A549 (cell line): Measurements from ENCODE around the gene HOXA11. TPM values are rescaled to one million over a fixed set of nuclear protein-coding genes. Genes with fewer than 3 reads are reported as not detected.

Experiments
- ATAC-seq, 2 experiments: fragments of 200-7000 bp in 1 of 2; fragments of >200 bp in 1 of 2; cut with Nextera tagmentation in 1 of 2; cut with Tn5 transposase in 1 of 2; 3 replicates each; pipeline versions ENCODE4 v1.8.0 to v1.9.1; 2018 to 2020; ENCODE audit warnings: mild to moderate bottlenecking in 1 of 2, moderate library complexity in 1 of 2
- CTCF ChIA-PET: fragments of 300-600 bp; sonication (Branson Sonifier 250); formaldehyde crosslinking; extraction: SDS; loops from one replicate; lab custom pipeline; 2021; ENCODE audit warnings: antibody characterized with exemption, inconsistent platforms; lab: Yijun Ruan, JAX
- POLR2A ChIA-PET: fragments of 350-600 bp; formaldehyde crosslinking; extraction: SDS; loops from one replicate; lab custom pipeline; 2021; ENCODE audit warnings: antibody characterized with exemption, inconsistent platforms; lab: Yijun Ruan, JAX
- DNase-seq, 2 experiments: peaks; one replicate each; pipeline versions ENCODE4 v3.0.0 to v3.0.0-alpha.2; 2011 to 2016; ENCODE audit warnings: low read depth in 1 of 2, low spot score in 1 of 2
- FAIRE-seq: peaks from 2 replicates; lab custom pipeline; 2011; peaks lifted over from hg19 to GRCh38; lab: Jason Lieb, UNC
- H3K27ac ChIP-seq, 2 experiments: fragments of >200 bp; sonication (Bioruptor Twin); formaldehyde crosslinking; 3 replicates each; pipeline ENCODE4 v1.5.1; 2016 to 2017
- H3K4me1 ChIP-seq: fragments of >200 bp; sonication (Bioruptor Twin); formaldehyde crosslinking; 3 replicates; pipeline ENCODE4 v1.6.1; 2016
- H3K4me2 ChIP-seq: fragments of >200 bp; sonication (Bioruptor Twin); formaldehyde crosslinking; 3 replicates; pipeline ENCODE4 v1.6.1; 2016
- H3K4me3 ChIP-seq: fragments of >200 bp; sonication (Bioruptor Twin); formaldehyde crosslinking; 3 replicates; pipeline ENCODE4 v1.5.1; 2016
- H3K9me3 ChIP-seq: fragments of >200 bp; sonication (Bioruptor Twin); formaldehyde crosslinking; 3 replicates; pipeline ENCODE4 v1.6.1; 2016
- CBX2 ChIP-seq: fragments of 200-600 bp; sonication (generic); IDR thresholded peaks from 2 replicates; pipeline ENCODE4 v1.6.1; 2016; ENCODE audit warnings: low read depth, mild to moderate bottlenecking, borderline replicate concordance
- CEBPB ChIP-seq, 2 experiments: fragments of >200 bp in 1 of 2; sonication (Bioruptor Twin) in 1 of 2; formaldehyde crosslinking in 1 of 2; IDR thresholded peaks; 2 replicates each; pipeline ENCODE4 v1.6.1; 2012 to 2016
- FOSB ChIP-seq: fragments of 250-450 bp; sonication (Bioruptor Pico); IDR thresholded peaks from 2 replicates; pipeline ENCODE4 v1.5.0; 2020; ENCODE audit warnings: mild to moderate bottlenecking, moderate library complexity
- HDAC2 ChIP-seq: fragments of 200-600 bp; sonication (generic); IDR thresholded peaks from 2 replicates; pipeline ENCODE4 v1.6.1; 2016
- JUNB ChIP-seq: fragments of >200 bp; sonication (Bioruptor Twin); formaldehyde crosslinking; IDR thresholded peaks from 2 replicates; pipeline ENCODE4 v1.6.1; 2016
- KDM1A ChIP-seq: fragments of 200-600 bp; sonication (generic); IDR thresholded peaks from 2 replicates; pipeline ENCODE4 v1.6.1; 2016; ENCODE audit warnings: low read depth, mild to moderate bottlenecking
- KDM5A ChIP-seq: fragments of 200-600 bp; sonication (generic); IDR thresholded peaks from 2 replicates; pipeline ENCODE4 v1.6.1; 2016; ENCODE audit warnings: antibody characterized with exemption, mild to moderate bottlenecking
- MYC ChIP-seq: IDR thresholded peaks from 2 replicates; pipeline ENCODE4 v1.6.1; 2012; ENCODE audit warnings: mild to moderate bottlenecking, inconsistent platforms, low read length, improper control_type of control experiment, borderline replicate concordance
- POLR2A ChIP-seq: IDR thresholded peaks from 2 replicates; pipeline ENCODE4 v1.6.1; 2012; ENCODE audit warnings: mild to moderate bottlenecking, low read length
- POLR2AphosphoS2 ChIP-seq: conservative IDR thresholded peaks from 2 replicates; pipeline ENCODE4 v1.6.1; 2012; ENCODE audit warnings: low read length, improper control_type of control experiment, inconsistent platforms
- RCOR1 ChIP-seq: fragments of 150-350 bp; IDR thresholded peaks from 2 replicates; pipeline ENCODE4 v1.6.1; 2014; ENCODE audit warnings: antibody characterized with exemption, low read length, low read depth
- SREBF2 ChIP-seq: fragments of 450-650 bp; IDR thresholded peaks from 2 replicates; pipeline ENCODE4 v1.6.1; 2014; ENCODE audit warnings: mild to moderate bottlenecking, moderate library complexity
- TP53 ChIP-seq: fragments of 250-450 bp; sonication (Bioruptor Pico); IDR thresholded peaks from 2 replicates; pipeline ENCODE4 v1.5.0; 2021; ENCODE audit warnings: mild to moderate bottlenecking, moderate library complexity
- WGBS: methylation state at CpG from one replicate; pipeline ENCODE4 v1.1.6; 2017; ENCODE audit errors: missing lambda C conversion rate; 5-methylcytosine and 5-hydroxymethylcytosine counted together
- polyA plus RNA-seq, 4 experiments: library from polyadenylated mRNA; depleted of rRNA in 3 of 4; stranded (reverse); fragments of >200 nt; fragmentation: RNase III in 1 of 4; extraction: RNeasy Plus Mini Kit Qiagen cat#74134 plus additional on column Dnase treatment in 1 of 4; gene quantifications; 2 replicates in 3 of 4; 3 replicates in 1 of 4; pipeline ENCODE4 v1.2.3, GENCODE V29; 2011 to 2017
- TF ChIP-seq, protein P1 (sequence below): fragments of >200 bp; sonication (Bioruptor Twin); formaldehyde crosslinking; IDR thresholded peaks from 3 replicates; pipeline ENCODE4 v1.5.1; 2016
- TF ChIP-seq, protein P2 (sequence below): IDR thresholded peaks from 2 replicates; pipeline ENCODE4 v1.6.1; 2012
- TF ChIP-seq, protein P3 (sequence below): fragments of 200-600 bp; sonication (generic); IDR thresholded peaks from 2 replicates; pipeline ENCODE4 v1.6.1; 2016; ENCODE audit warnings: antibody characterized with exemption, mild to moderate bottlenecking, moderate library complexity
- TF ChIP-seq, protein P4 (sequence below): fragments of >200 bp; sonication (Bioruptor Twin); formaldehyde crosslinking; IDR thresholded peaks from 3 replicates; pipeline ENCODE4 v1.6.1; 2016
- TF ChIP-seq, protein P5 (sequence below): fragments of 250-450 bp; sonication (Bioruptor Pico); IDR thresholded peaks from 2 replicates; pipeline ENCODE4 v1.5.0; 2021; ENCODE audit warnings: mild to moderate bottlenecking, moderate library complexity, borderline replicate concordance
- TF ChIP-seq, protein P6 (sequence below): IDR thresholded peaks from 2 replicates; pipeline ENCODE4 v1.6.1; 2012

HOXA11 gene
- polyA plus RNA-seq, 2 of the 4 experiments (the other 2 are of a cell fraction) = 0.68 to 0.84 TPM

DNA sequence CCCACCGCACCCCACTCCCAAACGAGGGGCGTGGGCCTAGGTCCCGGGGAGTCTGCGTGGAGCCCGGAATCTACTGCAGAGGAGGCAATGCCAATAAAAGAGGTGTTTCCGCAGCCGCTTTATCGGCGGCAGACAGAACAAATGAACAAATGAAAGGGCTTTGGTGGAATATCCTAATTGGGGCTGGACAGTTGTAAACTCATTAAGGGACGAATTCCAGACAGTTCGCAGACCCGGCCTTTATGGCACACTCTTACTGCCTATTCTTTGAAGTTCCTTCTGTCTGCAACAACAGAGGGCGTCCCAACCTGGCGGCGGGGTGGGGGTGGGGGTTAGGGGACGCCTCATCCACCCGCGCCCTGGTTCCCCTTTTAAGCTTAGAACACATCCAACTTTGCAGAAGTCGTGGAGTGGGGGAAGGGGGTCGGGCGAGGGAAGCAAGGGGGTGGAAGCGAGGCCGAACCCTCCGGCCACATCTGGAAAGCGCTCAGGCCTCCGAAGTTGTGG is 23.8 kb downstream of the HOXA11 start:
- no peak for DNase-seq
- Histone ChIP-seq H3K27ac (peak overlapping the region; percentile 86; a peak in 5 of 6 replicates), H3K4me2 (peak overlapping the region; percentile 96), H3K4me3 (peak overlapping the region; percentile 65), H3K9me3 (no peaks in the 10 kb centered on the region), H3K4me1 (0 out of 3 replicates have a peak, but pooled peaks cover 3% of the 10 kb centered on the region)
- CTCF ChIA-PET = interaction anchor here (0.6 to 7.0 kb wide), 57 partner anchors 9 to 1305 kb away, joined by 3 to 160 read pairs (median 4); partner anchors contain the start of genes HOXA10, HOXA3, HOXA5 and HOXA6
- no peak for TF ChIP-seq FOSB (CRISPR knock-in tag)
- TF ChIP-seq, protein P1, sequence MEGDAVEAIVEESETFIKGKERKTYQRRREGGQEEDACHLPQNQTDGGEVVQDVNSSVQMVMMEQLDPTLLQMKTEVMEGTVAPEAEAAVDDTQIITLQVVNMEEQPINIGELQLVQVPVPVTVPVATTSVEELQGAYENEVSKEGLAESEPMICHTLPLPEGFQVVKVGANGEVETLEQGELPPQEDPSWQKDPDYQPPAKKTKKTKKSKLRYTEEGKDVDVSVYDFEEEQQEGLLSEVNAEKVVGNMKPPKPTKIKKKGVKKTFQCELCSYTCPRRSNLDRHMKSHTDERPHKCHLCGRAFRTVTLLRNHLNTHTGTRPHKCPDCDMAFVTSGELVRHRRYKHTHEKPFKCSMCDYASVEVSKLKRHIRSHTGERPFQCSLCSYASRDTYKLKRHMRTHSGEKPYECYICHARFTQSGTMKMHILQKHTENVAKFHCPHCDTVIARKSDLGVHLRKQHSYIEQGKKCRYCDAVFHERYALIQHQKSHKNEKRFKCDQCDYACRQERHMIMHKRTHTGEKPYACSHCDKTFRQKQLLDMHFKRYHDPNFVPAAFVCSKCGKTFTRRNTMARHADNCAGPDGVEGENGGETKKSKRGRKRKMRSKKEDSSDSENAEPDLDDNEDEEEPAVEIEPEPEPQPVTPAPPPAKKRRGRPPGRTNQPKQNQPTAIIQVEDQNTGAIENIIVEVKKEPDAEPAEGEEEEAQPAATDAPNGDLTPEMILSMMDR = no peak; the same call in 2 of the 3 replicates
- TF ChIP-seq, protein P2, sequence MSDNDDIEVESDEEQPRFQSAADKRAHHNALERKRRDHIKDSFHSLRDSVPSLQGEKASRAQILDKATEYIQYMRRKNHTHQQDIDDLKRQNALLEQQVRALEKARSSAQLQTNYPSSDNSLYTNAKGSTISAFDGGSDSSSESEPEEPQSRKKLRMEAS = no peak
- TF ChIP-seq HDAC2 = no peak
- TF ChIP-seq JUNB = no peak
- TF ChIP-seq, protein P3, sequence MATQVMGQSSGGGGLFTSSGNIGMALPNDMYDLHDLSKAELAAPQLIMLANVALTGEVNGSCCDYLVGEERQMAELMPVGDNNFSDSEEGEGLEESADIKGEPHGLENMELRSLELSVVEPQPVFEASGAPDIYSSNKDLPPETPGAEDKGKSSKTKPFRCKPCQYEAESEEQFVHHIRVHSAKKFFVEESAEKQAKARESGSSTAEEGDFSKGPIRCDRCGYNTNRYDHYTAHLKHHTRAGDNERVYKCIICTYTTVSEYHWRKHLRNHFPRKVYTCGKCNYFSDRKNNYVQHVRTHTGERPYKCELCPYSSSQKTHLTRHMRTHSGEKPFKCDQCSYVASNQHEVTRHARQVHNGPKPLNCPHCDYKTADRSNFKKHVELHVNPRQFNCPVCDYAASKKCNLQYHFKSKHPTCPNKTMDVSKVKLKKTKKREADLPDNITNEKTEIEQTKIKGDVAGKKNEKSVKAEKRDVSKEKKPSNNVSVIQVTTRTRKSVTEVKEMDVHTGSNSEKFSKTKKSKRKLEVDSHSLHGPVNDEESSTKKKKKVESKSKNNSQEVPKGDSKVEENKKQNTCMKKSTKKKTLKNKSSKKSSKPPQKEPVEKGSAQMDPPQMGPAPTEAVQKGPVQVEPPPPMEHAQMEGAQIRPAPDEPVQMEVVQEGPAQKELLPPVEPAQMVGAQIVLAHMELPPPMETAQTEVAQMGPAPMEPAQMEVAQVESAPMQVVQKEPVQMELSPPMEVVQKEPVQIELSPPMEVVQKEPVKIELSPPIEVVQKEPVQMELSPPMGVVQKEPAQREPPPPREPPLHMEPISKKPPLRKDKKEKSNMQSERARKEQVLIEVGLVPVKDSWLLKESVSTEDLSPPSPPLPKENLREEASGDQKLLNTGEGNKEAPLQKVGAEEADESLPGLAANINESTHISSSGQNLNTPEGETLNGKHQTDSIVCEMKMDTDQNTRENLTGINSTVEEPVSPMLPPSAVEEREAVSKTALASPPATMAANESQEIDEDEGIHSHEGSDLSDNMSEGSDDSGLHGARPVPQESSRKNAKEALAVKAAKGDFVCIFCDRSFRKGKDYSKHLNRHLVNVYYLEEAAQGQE = no peak
- TF ChIP-seq MYC = no peak
- TF ChIP-seq SREBF2 = no peak
- TF ChIP-seq KDM5A = no peak
- TF ChIP-seq, protein P4, sequence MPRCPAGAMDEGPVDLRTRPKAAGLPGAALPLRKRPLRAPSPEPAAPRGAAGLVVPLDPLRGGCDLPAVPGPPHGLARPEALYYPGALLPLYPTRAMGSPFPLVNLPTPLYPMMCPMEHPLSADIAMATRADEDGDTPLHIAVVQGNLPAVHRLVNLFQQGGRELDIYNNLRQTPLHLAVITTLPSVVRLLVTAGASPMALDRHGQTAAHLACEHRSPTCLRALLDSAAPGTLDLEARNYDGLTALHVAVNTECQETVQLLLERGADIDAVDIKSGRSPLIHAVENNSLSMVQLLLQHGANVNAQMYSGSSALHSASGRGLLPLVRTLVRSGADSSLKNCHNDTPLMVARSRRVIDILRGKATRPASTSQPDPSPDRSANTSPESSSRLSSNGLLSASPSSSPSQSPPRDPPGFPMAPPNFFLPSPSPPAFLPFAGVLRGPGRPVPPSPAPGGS = no peak
- TF ChIP-seq POLR2A = no peak
- no peak for TF ChIP-seq POLR2AphosphoS2
- TF ChIP-seq CBX2 = no peak
- TF ChIP-seq, protein P5, sequence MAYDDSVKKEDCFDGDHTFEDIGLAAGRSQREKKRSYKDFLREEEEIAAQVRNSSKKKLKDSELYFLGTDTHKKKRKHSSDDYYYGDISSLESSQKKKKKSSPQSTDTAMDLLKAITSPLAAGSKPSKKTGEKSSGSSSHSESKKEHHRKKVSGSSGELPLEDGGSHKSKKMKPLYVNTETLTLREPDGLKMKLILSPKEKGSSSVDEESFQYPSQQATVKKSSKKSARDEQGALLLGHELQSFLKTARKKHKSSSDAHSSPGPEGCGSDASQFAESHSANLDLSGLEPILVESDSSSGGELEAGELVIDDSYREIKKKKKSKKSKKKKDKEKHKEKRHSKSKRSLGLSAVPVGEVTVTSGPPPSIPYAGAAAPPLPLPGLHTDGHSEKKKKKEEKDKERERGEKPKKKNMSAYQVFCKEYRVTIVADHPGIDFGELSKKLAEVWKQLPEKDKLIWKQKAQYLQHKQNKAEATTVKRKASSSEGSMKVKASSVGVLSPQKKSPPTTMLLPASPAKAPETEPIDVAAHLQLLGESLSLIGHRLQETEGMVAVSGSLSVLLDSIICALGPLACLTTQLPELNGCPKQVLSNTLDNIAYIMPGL (CRISPR knock-in tag) = no peak
- TF ChIP-seq, protein P6, sequence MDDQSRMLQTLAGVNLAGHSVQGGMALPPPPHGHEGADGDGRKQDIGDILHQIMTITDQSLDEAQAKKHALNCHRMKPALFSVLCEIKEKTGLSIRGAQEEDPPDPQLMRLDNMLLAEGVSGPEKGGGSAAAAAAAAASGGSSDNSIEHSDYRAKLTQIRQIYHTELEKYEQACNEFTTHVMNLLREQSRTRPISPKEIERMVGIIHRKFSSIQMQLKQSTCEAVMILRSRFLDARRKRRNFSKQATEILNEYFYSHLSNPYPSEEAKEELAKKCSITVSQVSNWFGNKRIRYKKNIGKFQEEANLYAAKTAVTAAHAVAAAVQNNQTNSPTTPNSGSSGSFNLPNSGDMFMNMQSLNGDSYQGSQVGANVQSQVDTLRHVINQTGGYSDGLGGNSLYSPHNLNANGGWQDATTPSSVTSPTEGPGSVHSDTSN = no peak
- no peak for TF ChIP-seq RCOR1
- TF ChIP-seq CEBPB (IDR thresholded peaks at IDR 0.05) = no peak
- no peak for TF ChIP-seq TP53 (CRISPR knock-in tag)
- TF ChIP-seq KDM1A = no peak
- no peak for FAIRE-seq
- POLR2A ChIA-PET = interaction anchor here (0.6 to 1.3 kb wide), 4 partner anchors 11 to 963 kb away, joined by 3 to 14 read pairs (median 4); no protein-coding TSS in a partner anchor
- 32% methylated on average over 23 of the region's 27 CpGs for WGBS
- no peak for ATAC-seq
